Activated T-cell treated with anti-CD3 and anti-CD28 coated beads, Interleukin-2, amount 50 U/mL, for 72 hours (primary cell): ENCODE data around the gene TBC1D5. TPM values are rescaled to one million over a fixed set of nuclear protein-coding genes. Genes with fewer than 3 reads are reported as not detected.
"Not testable (repeated sequence)": the region's sequence is repeated elsewhere in the genome, so short reads cannot be mapped to it uniquely, and the experiment has no call there.

Source experiments
- ATAC-seq, 2 donors: fragments of 150-1000 bp; cut with Tn5 transposase; replicated peaks in 1 of 2; 2 replicates each; pipeline ENCODE4 v1.10.0; 2021; ENCODE audit warnings: moderate library complexity in 2 of 2, mild to moderate bottlenecking in 1 of 2
- DNase-seq, 2 donors: peaks; one replicate each; pipeline ENCODE4 v3.0.0; 2021 to 2022; ENCODE audit warnings: mixed read lengths in 1 of 2
- H3K27ac Mint-ChIP-seq: one replicate; pipeline ENCODE4 v1.8.0; 2022; ENCODE audit warnings: mild to moderate bottlenecking, moderate library complexity, mixed read lengths
- H3K27me3 Mint-ChIP-seq: one replicate; pipeline ENCODE4 v1.8.0; 2022; ENCODE audit warnings: low read depth, mixed read lengths
- H3K36me3 Mint-ChIP-seq, 2 donors: one replicate each; pipeline ENCODE4 v1.8.0; 2022; ENCODE audit warnings: mixed read lengths in 2 of 2, mild to moderate bottlenecking in 1 of 2; ENCODE audit not compliant: insufficient read depth in 2 of 2
- H3K4me1 Mint-ChIP-seq: one replicate; pipeline ENCODE4 v1.8.0; 2022; ENCODE audit warnings: low read depth, mixed read lengths
- H3K4me3 Mint-ChIP-seq, 2 donors: one replicate each; pipeline ENCODE4 v1.8.0; 2022; ENCODE audit warnings: mild to moderate bottlenecking in 2 of 2, mixed read lengths in 2 of 2, moderate library complexity in 2 of 2
- H3K9me3 Mint-ChIP-seq, 2 donors: one replicate each; pipeline ENCODE4 v1.8.0; 2022; ENCODE audit warnings: mixed read lengths in 2 of 2
- total RNA-seq, 2 donors: library from RNA; stranded (reverse); gene quantifications; one replicate each; pipeline ENCODE4 v1.2.3, GENCODE V29; 2022

Gene TBC1D5
- total RNA-seq, 2 donors from 2014 or later: 51.2 to 52.4 TPM

GRCh38 chr3:17725844-17726243 is 16.6 kb downstream of the TBC1D5 start:
- H3K36me3 Mint-ChIP-seq: peaks cover 5 to 23% of the 10 kb centered on the region in 2 donors
- not testable (repeated sequence) for ATAC-seq, H3K4me1 Mint-ChIP-seq, H3K9me3 Mint-ChIP-seq, H3K4me3 Mint-ChIP-seq, H3K27me3 Mint-ChIP-seq, DNase-seq, H3K27ac Mint-ChIP-seq

- Mint-ChIP-seq H3K4me1 (peaks cover under 1% of the 10 kb centered on the region), H3K4me3 (no peak overlapping the region), H3K27me3 (no peaks in the 10 kb centered on the region), H3K9me3 (peaks cover 3% of the 10 kb centered on the region in 2 donors), H3K36me3 (peaks cover 5 to 22% of the 10 kb centered on the region in 2 donors), H3K27ac (peak overlapping the region; percentile 65)
- DNase-seq (no peak), ATAC-seq (no peak)
These were observed 17.5 kb downstream of the TBC1D5 start for GRCh38 chr3:17724948-17725347.

GRCh38 chr3:17724122-17724521 is 18.3 kb downstream of the TBC1D5 start:
- DNase-seq (no peak), ATAC-seq (no peak)
- H3K4me1 Mint-ChIP-seq: no peaks in the 10 kb centered on the region
- H3K9me3 Mint-ChIP-seq: peaks cover 3% of the 10 kb centered on the region in 2 donors
- no peaks in the 10 kb centered on the region for H3K27me3 Mint-ChIP-seq
- H3K36me3 Mint-ChIP-seq: peaks cover 5 to 22% of the 10 kb centered on the region in 2 donors
- no peak overlapping the region for H3K4me3 Mint-ChIP-seq
- H3K27ac Mint-ChIP-seq: no peak overlapping the region

GRCh38 chr3:17717411-17717810 is 25.0 kb downstream of the TBC1D5 start:
- ATAC-seq: no peak
- Mint-ChIP-seq H3K27me3 (no peaks in the 10 kb centered on the region), H3K27ac (no peak overlapping the region)

GRCh38 chr3:17714473-17714872 is 28.0 kb downstream of the TBC1D5 start:
- Mint-ChIP-seq H3K9me3 (peaks cover 4 to 12% of the 10 kb centered on the region in 2 donors), H3K4me1 (no peaks in the 10 kb centered on the region), H3K4me3 (no peak overlapping the region), H3K27me3 (no peaks in the 10 kb centered on the region), H3K27ac (no peak overlapping the region), H3K36me3 (peaks cover 18 to 28% of the 10 kb centered on the region in 2 donors)
- DNase-seq: no peak
- ATAC-seq: no peak

More at GRCh38 chr3:17717411-17717810, 25.0 kb downstream of the TBC1D5 start:
- no peak overlapping the region for H3K4me3 Mint-ChIP-seq
- H3K4me1 Mint-ChIP-seq: no peaks in the 10 kb centered on the region
- peaks cover 18 to 28% of the 10 kb centered on the region in 2 donors for H3K36me3 Mint-ChIP-seq
- H3K9me3 Mint-ChIP-seq: peaks cover 4 to 12% of the 10 kb centered on the region in 2 donors
- no peak for DNase-seq

- H3K36me3 Mint-ChIP-seq: peaks cover 7 to 17% of the 10 kb centered on the region in 2 donors
- DNase-seq (no peak), ATAC-seq (no peak)
- no peaks in the 10 kb centered on the region for H3K27me3 Mint-ChIP-seq
- no peak overlapping the region for H3K27ac Mint-ChIP-seq
- peaks cover 0 to 7% of the 10 kb centered on the region in 2 donors for H3K9me3 Mint-ChIP-seq
- peaks cover 4% of the 10 kb centered on the region for H3K4me1 Mint-ChIP-seq
- no peak overlapping the region for H3K4me3 Mint-ChIP-seq
These were observed 33.1 kb downstream of the TBC1D5 start for GRCh38 chr3:17709236-17709810.

- Mint-ChIP-seq H3K4me3 (no peak overlapping the region), H3K36me3 (peaks cover 2 to 7% of the 10 kb centered on the region in 2 donors), H3K9me3 (peaks cover 0 to 2% of the 10 kb centered on the region in 2 donors), H3K4me1 (peaks cover 4% of the 10 kb centered on the region), H3K27ac (no peak overlapping the region), H3K27me3 (no peaks in the 10 kb centered on the region)
- ATAC-seq: no peak
- DNase-seq: no peak
These were observed 34.5 kb downstream of the TBC1D5 start for GRCh38 chr3:17707813-17708543.

- H3K36me3 Mint-ChIP-seq, H3K4me3 Mint-ChIP-seq, DNase-seq, H3K9me3 Mint-ChIP-seq, H3K4me1 Mint-ChIP-seq, H3K27ac Mint-ChIP-seq, H3K27me3 Mint-ChIP-seq, ATAC-seq: not testable (repeated sequence)
These were observed 36.4 kb downstream of the TBC1D5 start for GRCh38 chr3:17705991-17706390.

GRCh38 chr3:17699815-17700214 is 42.6 kb downstream of the TBC1D5 start:
- H3K4me3 Mint-ChIP-seq, H3K27me3 Mint-ChIP-seq, H3K4me1 Mint-ChIP-seq, H3K27ac Mint-ChIP-seq, ATAC-seq, H3K9me3 Mint-ChIP-seq, DNase-seq: not testable (repeated sequence)
- H3K36me3 Mint-ChIP-seq: peaks cover 9 to 15% of the 10 kb centered on the region in 2 donors

- ATAC-seq, H3K27me3 Mint-ChIP-seq, H3K9me3 Mint-ChIP-seq, H3K4me3 Mint-ChIP-seq, H3K27ac Mint-ChIP-seq, DNase-seq: not testable (repeated sequence)
- H3K4me1 Mint-ChIP-seq: peaks cover 14% of the 10 kb centered on the region
- peaks cover 9 to 18% of the 10 kb centered on the region in 2 donors for H3K36me3 Mint-ChIP-seq
These were observed 46.8 kb downstream of the TBC1D5 start for GRCh38 chr3:17695665-17696064.

- not testable (repeated sequence) for H3K27me3 Mint-ChIP-seq, DNase-seq, ATAC-seq, H3K9me3 Mint-ChIP-seq, H3K27ac Mint-ChIP-seq
- H3K36me3 Mint-ChIP-seq: peaks cover 4 to 18% of the 10 kb centered on the region in 2 donors
- H3K4me1 Mint-ChIP-seq: peaks cover 14% of the 10 kb centered on the region
- peak overlapping the region in 1 of 2 donors; percentile 16 for H3K4me3 Mint-ChIP-seq
These were observed 48.8 kb downstream of the TBC1D5 start for GRCh38 chr3:17693670-17693999.

- H3K4me1 Mint-ChIP-seq: peaks cover 14% of the 10 kb centered on the region
- H3K27ac Mint-ChIP-seq, H3K9me3 Mint-ChIP-seq, H3K27me3 Mint-ChIP-seq: not testable (repeated sequence)
- ATAC-seq: peak in 1 of 2 donors; percentile 79
- DNase-seq: peak; percentile 31 to 65
- H3K36me3 Mint-ChIP-seq: peaks cover 4 to 18% of the 10 kb centered on the region in 2 donors
- peak overlapping the region in 1 of 2 donors; percentile 16 for H3K4me3 Mint-ChIP-seq
These were observed 49.4 kb downstream of the TBC1D5 start for GRCh38 chr3:17692846-17693669.

GRCh38 chr3:17687566-17687965 is 54.9 kb downstream of the TBC1D5 start:
- Mint-ChIP-seq H3K27ac (no peak overlapping the region), H3K4me1 (no peaks in the 10 kb centered on the region), H3K36me3 (no peaks in the 10 kb centered on the region), H3K27me3 (no peaks in the 10 kb centered on the region), H3K4me3 (no peak overlapping the region), H3K9me3 (no peaks in the 10 kb centered on the region)
- DNase-seq: no peak
- no peak for ATAC-seq
